MM.1S (cell line): Measurements from ENCODE around the gene SNX30.

Experiments used
- CTCF ChIP-seq: fragments of 300-600 bp; sonication (generic); IDR thresholded peaks from 2 replicates; pipeline ENCODE4 v1.5.1; 2016; ENCODE audit warnings: antibody characterized with exemption, low read length, mixed read lengths
- EZH2 ChIP-seq: fragments of 300-600 bp; sonication (generic); optimal IDR thresholded peaks from 2 replicates; pipeline ENCODE3; 2017; ENCODE audit warnings: low read depth, mild to moderate bottlenecking, antibody characterized with exemption, low read length, mixed read lengths
- EZH2phosphoT487 ChIP-seq: fragments of 300-600 bp; sonication (generic); IDR thresholded peaks from 2 replicates; pipeline ENCODE4 v1.6.1; 2018; ENCODE audit warnings: antibody characterized with exemption, low read length

- TF ChIP-seq CTCF (no peak), EZH2phosphoT487 (no peak), EZH2 (no peak)
Measured at GRCh38 chr9:112726428-112726827, 24.1 kb upstream of the SNX30 start.
